Aorta (tissue), 5 donors: ENCODE results near the gene CACNG5. TPM values are rescaled to one million over a fixed set of nuclear protein-coding genes. Genes with fewer than 3 reads are reported as not detected.

Experiments used
- ATAC-seq: fragments of 200-7000 bp; cut with Tn5 transposase; one replicate; pipeline ENCODE4 v1.9.1; 2022; ENCODE audit warnings: moderate library complexity; ENCODE audit not compliant: low FRiP score
- DNase-seq, 2 donors: peaks; one replicate each; pipeline ENCODE4 v3.0.0-alpha.2; 2020
- H3K27ac ChIP-seq, 2 donors: one replicate each; pipeline ENCODE4 v1.5.1; 2013; ENCODE audit warnings: low read length in 2 of 2, mild to moderate bottlenecking in 2 of 2, moderate library complexity in 2 of 2, control low read depth in 1 of 2, inconsistent platforms in 1 of 2, low read depth in 1 of 2
- H3K27me3 ChIP-seq, 2 donors: one replicate each; pipeline ENCODE4 v1.6.1; 2013; ENCODE audit warnings: control low read depth in 1 of 2, low read length in 1 of 2, mild to moderate bottlenecking in 1 of 2, moderate library complexity in 1 of 2; ENCODE audit not compliant: insufficient read depth in 2 of 2, control insufficient read depth in 1 of 2
- H3K36me3 ChIP-seq, 2 donors: one replicate each; pipeline ENCODE4 v1.6.1; 2013; ENCODE audit warnings: control low read depth in 1 of 2, low read length in 1 of 2, mild to moderate bottlenecking in 1 of 2; ENCODE audit not compliant: insufficient read depth in 2 of 2, control insufficient read depth in 1 of 2
- H3K4me1 ChIP-seq, 2 donors: one replicate each; pipeline ENCODE4 v1.6.1; 2013; ENCODE audit warnings: low read length in 2 of 2, control low read depth in 1 of 2, mild to moderate bottlenecking in 1 of 2, moderate library complexity in 1 of 2; ENCODE audit not compliant: insufficient read depth in 2 of 2, control insufficient read depth in 1 of 2
- H3K4me3 ChIP-seq, 2 donors: one replicate each; pipeline ENCODE4 v1.5.1; 2013; ENCODE audit warnings: low read length in 2 of 2, control low read depth in 1 of 2, mild to moderate bottlenecking in 1 of 2
- H3K9me3 ChIP-seq: one replicate; pipeline ENCODE4 v1.6.1; 2013; ENCODE audit warnings: mild to moderate bottlenecking, low read length; ENCODE audit not compliant: control insufficient read depth
- WGBS, 2 donors: extraction: QIAGEN DNeasy Blood & Tissue Kit; methylation state at CpG; one replicate each; pipeline ENCODE4 v1.1.7; 2013; 5-methylcytosine and 5-hydroxymethylcytosine counted together
- intact Hi-C, 2 donors: fragments of 100-400 bp; cut with DNase I; formaldehyde crosslinking; loops; one replicate each; pipeline versions ENCODE4 v1.14.2 to v1.15.0; 2022
- polyA plus RNA-seq, 2 donors: library from polyadenylated mRNA; stranded (reverse); fragments of 200-250 nt; gene quantifications; one replicate each; pipeline ENCODE4 v1.2.3, GENCODE V29; 2013
- total RNA-seq, 2 donors: library from RNA; stranded (reverse); fragmentation: NEBNext Ultra II Directional; extraction: Animal tissue kit (Norgen Biotek cat#: 25700); gene quantifications; one replicate each; pipeline ENCODE4 v1.2.1, GENCODE V29; 2021
- donor health status: healthy with polysubstance abuse.
- donor health status: Bipolar disorder and iron deficiency.
- donor health status: DM: no; HTN: no; CAD: no.
- donor health status: DM: no; HTN: no; CAD: no.
- donor health status: DM: yes; HTN: yes; CAD: no.

The CACNG5 gene
- total and polyA plus RNA-seq, 4 donors: not detected

GRCh38 chr17:66916946-66917345 is 82.0 kb downstream of the CACNG5 start:
- H3K36me3 ChIP-seq: no peaks in the 10 kb centered on the region
- no peaks in the 10 kb centered on the region for H3K27me3 ChIP-seq
- H3K4me3 ChIP-seq: no peak overlapping the region
- H3K27ac ChIP-seq: no peak overlapping the region
- intact Hi-C loops: no loop called here
- H3K9me3 ChIP-seq: peaks cover 4% of the 10 kb centered on the region
- H3K4me1 ChIP-seq: no peaks in the 10 kb centered on the region
- WGBS, 2 donors: 96 to 98% methylated on average over 1 of the region's 1 CpG
- DNase-seq: no peak
- ATAC-seq: no peak

DNA sequence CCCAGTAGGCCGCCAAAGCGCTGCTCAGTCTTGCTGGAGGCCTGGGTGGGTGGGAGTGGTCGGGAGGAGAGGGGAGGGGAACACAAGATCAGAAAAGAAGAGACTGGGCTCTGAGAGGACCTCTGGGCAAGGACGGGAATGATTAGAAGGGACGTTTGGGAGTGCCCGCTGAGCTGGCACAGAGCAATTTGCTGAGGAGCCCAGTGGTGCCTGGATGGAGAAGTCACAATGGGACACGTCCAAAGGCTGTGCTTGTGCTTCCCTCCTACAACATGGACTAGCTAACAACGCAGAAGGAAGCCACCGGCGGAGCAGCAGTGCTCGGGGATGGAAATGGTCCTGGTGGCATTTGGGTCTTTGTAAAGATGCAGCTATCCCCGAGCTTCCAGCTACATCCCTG is 84.0 kb downstream of the CACNG5 start:
- no peak for DNase-seq
- H3K27ac ChIP-seq: no peak overlapping the region
- peaks cover 5% of the 10 kb centered on the region for H3K9me3 ChIP-seq
- no peaks in the 10 kb centered on the region for H3K27me3 ChIP-seq
- intact Hi-C loops: no loop called here
- 78 to 85% methylated on average over 11 to 12 of the region's 12 CpGs for WGBS, 2 donors
- H3K4me3 ChIP-seq: no peak overlapping the region
- no peaks in the 10 kb centered on the region for H3K4me1 ChIP-seq
- no peak for ATAC-seq
- H3K36me3 ChIP-seq: no peaks in the 10 kb centered on the region

DNA sequence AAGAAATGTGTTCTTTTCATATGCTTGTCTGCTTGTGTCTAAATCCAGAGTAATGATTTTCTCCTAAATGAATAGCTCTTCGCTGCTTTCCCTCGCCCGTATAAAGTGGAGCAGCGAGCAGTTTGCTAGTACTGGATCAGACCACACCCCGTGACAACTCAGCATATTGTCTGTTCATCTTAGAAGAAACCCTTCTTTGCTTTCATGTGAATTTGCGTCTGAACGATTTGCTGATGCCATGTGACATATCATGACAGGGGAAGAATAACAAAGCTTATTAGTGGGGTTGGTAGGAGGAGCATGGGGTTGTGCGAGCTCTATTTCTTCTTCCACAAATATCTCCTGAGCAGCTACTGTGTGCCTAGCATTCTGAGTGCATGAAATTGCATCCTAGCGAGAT is 85.5 kb downstream of the CACNG5 start:
- Histone ChIP-seq H3K4me1 (no peaks in the 10 kb centered on the region), H3K27me3 (no peaks in the 10 kb centered on the region), H3K27ac (no peak overlapping the region), H3K4me3 (no peak overlapping the region), H3K36me3 (no peaks in the 10 kb centered on the region), H3K9me3 (peaks cover 5% of the 10 kb centered on the region)
- ATAC-seq (no peak), DNase-seq (no peak)
- WGBS, 2 donors: 80 to 82% methylated on average over 9 of the region's 9 CpGs
- intact Hi-C loops: no loop called here

DNA sequence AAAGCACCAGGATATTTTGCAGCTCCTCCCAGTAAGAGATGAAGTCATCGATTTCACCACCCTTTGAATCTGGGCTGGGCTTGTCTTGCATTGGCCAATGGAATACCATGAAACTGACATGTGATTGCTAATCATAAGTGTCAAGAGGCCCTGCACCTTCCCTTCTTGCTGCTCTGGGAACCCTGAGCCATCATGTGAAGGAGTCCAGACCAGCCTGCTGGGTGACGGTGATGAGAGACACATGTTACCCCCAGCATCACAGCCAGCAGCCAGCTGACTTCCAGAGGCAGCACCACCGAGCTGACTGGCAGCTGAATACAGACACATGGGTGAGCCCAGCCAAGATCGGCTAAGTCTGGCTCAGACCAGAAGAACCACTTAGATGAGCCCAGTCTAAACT is 86.0 kb downstream of the CACNG5 start:
- Histone ChIP-seq H3K4me1 (no peaks in the 10 kb centered on the region), H3K9me3 (peaks cover 5% of the 10 kb centered on the region), H3K27me3 (no peaks in the 10 kb centered on the region), H3K36me3 (no peaks in the 10 kb centered on the region), H3K27ac (no peak overlapping the region), H3K4me3 (no peak overlapping the region)
- ATAC-seq: no peak
- WGBS, 2 donors: 69 to 74% methylated on average over 4 of the region's 4 CpGs
- intact Hi-C loops: no loop called here
- no peak for DNase-seq

- Histone ChIP-seq H3K36me3 (no peaks in the 10 kb centered on the region), H3K27me3 (no peaks in the 10 kb centered on the region), H3K27ac (no peak overlapping the region), H3K4me3 (no peak overlapping the region), H3K4me1 (no peaks in the 10 kb centered on the region), H3K9me3 (peaks cover 5% of the 10 kb centered on the region)
- DNase-seq (no peak), ATAC-seq (no peak)
- 32 to 39% methylated on average over 1 of the region's 1 CpG for WGBS, 2 donors
- intact Hi-C loops: no loop called here
These were observed 89.0 kb downstream of the CACNG5 start for GRCh38 chr17:66923886-66924285.

- no peak overlapping the region for H3K27ac ChIP-seq
- H3K27me3 ChIP-seq: no peaks in the 10 kb centered on the region
- ATAC-seq (no peak), DNase-seq (no peak)
- no peaks in the 10 kb centered on the region for H3K4me1 ChIP-seq
- intact Hi-C loops: no loop called here
- WGBS, 2 donors: 73 to 78% methylated on average over 8 of the region's 8 CpGs
- no peak overlapping the region for H3K4me3 ChIP-seq
- H3K9me3 ChIP-seq: peaks cover 4% of the 10 kb centered on the region
- H3K36me3 ChIP-seq: no peaks in the 10 kb centered on the region
These were observed 91.0 kb downstream of the CACNG5 start for GRCh38 chr17:66925811-66926500.

- 88 to 90% methylated on average over 5 of the region's 5 CpGs for WGBS, 2 donors
- no peak for ATAC-seq
These were observed 94.0 kb downstream of the CACNG5 start for GRCh38 chr17:66928949-66929348.

DNA sequence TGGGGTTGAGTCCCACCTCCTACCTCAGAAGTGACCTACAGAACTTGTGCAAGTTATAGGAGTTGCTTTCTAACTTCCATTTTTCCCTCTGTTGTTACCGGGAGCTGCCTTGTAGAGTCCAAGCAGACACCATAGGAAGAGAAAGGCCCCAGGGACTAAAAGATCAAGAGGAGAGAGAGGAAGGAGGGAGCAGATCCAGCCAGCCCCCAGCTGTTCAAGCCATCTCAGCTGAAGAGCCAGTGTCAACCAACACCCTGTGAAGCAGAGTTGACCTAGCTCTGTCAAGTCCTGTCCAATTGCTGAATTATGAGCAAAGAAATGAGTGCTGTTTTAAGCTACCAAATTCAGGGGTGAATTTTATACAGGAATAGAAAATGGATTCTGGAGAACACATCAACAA is 94.7 kb downstream of the CACNG5 start:
- no peak for ATAC-seq
- intact Hi-C loops: no loop called here
- H3K4me1 ChIP-seq: no peaks in the 10 kb centered on the region
- WGBS, 2 donors: 16 to 22% methylated on average over 1 of the region's 1 CpG
- H3K36me3 ChIP-seq: no peaks in the 10 kb centered on the region
- H3K27ac ChIP-seq: no peak overlapping the region
- no peak for DNase-seq
- no peak overlapping the region for H3K4me3 ChIP-seq
- no peaks in the 10 kb centered on the region for H3K9me3 ChIP-seq
- no peaks in the 10 kb centered on the region for H3K27me3 ChIP-seq

More at GRCh38 chr17:66928949-66929348, 94.0 kb downstream of the CACNG5 start:
- H3K36me3 ChIP-seq: no peaks in the 10 kb centered on the region
- peak in 1 of 2 donors; percentile 12 for DNase-seq
- no peaks in the 10 kb centered on the region for H3K9me3 ChIP-seq
- no peaks in the 10 kb centered on the region for H3K4me1 ChIP-seq
- no peak overlapping the region for H3K27ac ChIP-seq
- intact Hi-C loops: no loop called here
- H3K4me3 ChIP-seq: no peak overlapping the region
- no peaks in the 10 kb centered on the region for H3K27me3 ChIP-seq

GRCh38 chr17:66930933-66931332 is 96.0 kb downstream of the CACNG5 start:
- H3K4me3 ChIP-seq: no peak overlapping the region
- no peaks in the 10 kb centered on the region for H3K36me3 ChIP-seq
- DNase-seq: no peak
- no peaks in the 10 kb centered on the region for H3K27me3 ChIP-seq
- 51 to 69% methylated on average over 3 of the region's 3 CpGs for whole genome bisulfite sequencing, 2 donors
- ATAC-seq: no peak
- intact Hi-C loops: no loop called here
- no peaks in the 10 kb centered on the region for H3K9me3 ChIP-seq
- H3K27ac ChIP-seq: no peak overlapping the region
- H3K4me1 ChIP-seq: no peaks in the 10 kb centered on the region
